HG03103 (cell line): ENCODE measurements around the gene DNASE2B.
"Not testable (repeated sequence)": the region's sequence is repeated elsewhere in the genome, so short reads cannot be mapped to it uniquely, and the experiment has no call there.

Source experiments
- ATAC-seq: cut with Tn5 transposase; IDR thresholded peaks from one replicate; pipeline ENCODE4 v1.9.1; 2021; ENCODE audit warnings: low read depth; ENCODE audit not compliant: unreplicated experiment

DNASE2B gene

GRCh38 chr1:84442747-84443646 is 44.7 kb downstream of the DNASE2B start:
- ATAC-seq = not testable (repeated sequence)

DNA sequence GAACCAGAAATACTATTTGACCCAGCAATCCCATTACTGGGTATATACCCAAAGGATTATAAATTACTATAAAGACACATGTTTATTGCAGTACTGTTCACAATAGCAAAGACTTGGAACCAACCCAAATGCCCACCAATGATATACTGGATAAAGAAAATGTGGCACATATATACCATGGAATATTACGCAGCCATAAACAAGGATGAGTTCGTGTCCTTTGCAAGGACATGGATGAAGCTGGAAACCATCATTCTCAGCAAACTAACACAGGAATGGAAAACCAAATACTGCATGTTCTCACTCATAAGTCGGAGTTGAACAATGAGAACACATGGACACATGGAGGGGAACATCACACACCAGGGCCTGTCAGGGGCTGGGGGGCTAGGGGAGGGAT is 50.4 kb downstream of the DNASE2B start:
- not testable (repeated sequence) for ATAC-seq

DNA sequence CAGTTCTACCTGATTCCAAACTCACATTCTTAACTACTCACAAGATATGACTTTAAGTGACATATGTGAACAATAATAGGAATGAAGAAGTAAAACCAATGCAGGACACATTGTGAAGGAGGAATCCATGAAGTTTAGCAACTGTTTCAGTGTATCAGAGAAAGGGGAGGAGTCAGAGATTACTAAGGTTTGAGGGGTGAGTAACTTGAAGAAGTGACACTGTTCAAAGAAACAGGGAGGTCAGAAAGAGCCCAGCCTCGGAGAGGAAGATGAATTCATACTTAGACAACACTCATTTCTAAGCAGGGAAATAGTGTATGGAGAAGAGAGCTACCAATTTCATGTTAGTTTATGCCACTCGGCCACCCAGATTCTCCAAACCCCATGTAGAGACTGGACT is 52.6 kb downstream of the DNASE2B start:
- ATAC-seq = no peak

DNA sequence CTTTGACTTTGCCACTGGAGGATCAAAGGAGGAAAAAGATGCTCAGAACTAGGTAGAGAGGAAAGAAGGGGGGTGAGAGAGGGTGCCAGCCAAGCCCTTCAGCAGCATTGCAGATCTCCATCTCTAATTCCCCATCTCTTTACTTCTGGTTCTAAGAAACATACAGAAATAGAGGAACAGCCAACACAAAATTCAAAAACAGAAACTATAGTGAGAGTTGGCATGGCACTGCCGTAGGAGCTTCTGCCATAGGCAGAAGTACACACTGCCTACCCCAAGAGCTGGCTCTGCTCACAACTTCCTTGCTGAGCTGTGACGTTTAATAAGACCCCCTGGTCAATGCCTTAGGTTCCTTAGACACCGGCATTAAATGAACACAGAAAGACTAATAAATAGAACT is 54.2 kb downstream of the DNASE2B start:
- ATAC-seq = no peak

- ATAC-seq = no peak
Measured at GRCh38 chr1:84462118-84462517, 63.8 kb downstream of the DNASE2B start.
